Measurements from ENCODE around the gene DNM3.

- TF ChIP-seq MYC (IDR thresholded peaks at IDR 0.05; ENCODE audit: low read depth, low read length) (no peak), CTCF (IDR thresholded peaks at IDR 0.05; ENCODE audit: low read depth, low read length) (no peak), POLR2A (IDR thresholded peaks at IDR 0.05; ENCODE audit: extremely low read depth, insufficient read length) (no peak), MAX (IDR thresholded peaks at IDR 0.05; ENCODE audit: low read depth, low read length) (no peak)
Measured at GRCh38 chr1:172442843-172443565, 601.7 kb downstream of the DNM3 start.
